ENCODE results near the gene SLITRK1.

SLITRK1 gene, protein sequence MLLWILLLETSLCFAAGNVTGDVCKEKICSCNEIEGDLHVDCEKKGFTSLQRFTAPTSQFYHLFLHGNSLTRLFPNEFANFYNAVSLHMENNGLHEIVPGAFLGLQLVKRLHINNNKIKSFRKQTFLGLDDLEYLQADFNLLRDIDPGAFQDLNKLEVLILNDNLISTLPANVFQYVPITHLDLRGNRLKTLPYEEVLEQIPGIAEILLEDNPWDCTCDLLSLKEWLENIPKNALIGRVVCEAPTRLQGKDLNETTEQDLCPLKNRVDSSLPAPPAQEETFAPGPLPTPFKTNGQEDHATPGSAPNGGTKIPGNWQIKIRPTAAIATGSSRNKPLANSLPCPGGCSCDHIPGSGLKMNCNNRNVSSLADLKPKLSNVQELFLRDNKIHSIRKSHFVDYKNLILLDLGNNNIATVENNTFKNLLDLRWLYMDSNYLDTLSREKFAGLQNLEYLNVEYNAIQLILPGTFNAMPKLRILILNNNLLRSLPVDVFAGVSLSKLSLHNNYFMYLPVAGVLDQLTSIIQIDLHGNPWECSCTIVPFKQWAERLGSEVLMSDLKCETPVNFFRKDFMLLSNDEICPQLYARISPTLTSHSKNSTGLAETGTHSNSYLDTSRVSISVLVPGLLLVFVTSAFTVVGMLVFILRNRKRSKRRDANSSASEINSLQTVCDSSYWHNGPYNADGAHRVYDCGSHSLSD

DNA sequence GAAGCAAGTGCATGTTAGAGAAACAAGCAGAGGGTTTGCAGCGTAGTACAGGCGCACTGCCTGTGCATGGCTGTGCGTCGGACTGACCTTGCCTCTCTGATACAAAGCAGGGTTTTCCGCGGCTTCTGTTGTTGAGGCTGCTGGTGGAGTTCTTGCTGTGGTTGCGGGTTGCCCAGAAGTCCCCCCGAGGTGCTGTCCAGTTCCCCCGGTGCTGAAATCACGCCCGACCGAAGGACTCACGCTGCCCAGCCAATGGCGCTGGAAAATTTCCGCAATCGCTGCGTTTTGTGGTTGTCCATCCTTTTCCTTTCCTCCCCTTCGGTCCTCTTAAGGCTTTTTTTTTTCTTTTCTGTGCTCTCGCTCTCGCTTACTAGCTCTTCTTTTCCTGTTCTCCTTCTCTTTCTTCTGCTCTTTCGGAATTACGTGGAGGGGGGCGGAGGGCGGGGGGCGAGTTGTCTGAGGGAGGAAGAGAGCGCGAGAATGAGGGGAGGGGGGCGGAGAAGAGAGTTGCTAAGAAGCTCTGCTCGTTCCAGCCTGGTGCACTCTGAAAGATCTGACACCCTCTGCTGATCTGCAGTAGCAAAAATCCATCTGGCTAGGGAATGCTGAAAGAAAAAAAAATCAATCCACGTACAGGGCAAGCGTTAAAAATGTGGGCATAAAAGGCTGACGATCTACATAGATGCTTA lies at the start of gene SLITRK1:
TSS of gene SLITRK1 (minus strand) at position 558 of the 689 bp plus-strand sequence. CDS start 967 bp downstream, outside the sequence.
- peak; percentile 23 for DNase-seq

- DNase-seq, result no peak
Measured at GRCh38 chr13:83929157-83929556, 46.9 kb upstream of the SLITRK1 start.

DNA sequence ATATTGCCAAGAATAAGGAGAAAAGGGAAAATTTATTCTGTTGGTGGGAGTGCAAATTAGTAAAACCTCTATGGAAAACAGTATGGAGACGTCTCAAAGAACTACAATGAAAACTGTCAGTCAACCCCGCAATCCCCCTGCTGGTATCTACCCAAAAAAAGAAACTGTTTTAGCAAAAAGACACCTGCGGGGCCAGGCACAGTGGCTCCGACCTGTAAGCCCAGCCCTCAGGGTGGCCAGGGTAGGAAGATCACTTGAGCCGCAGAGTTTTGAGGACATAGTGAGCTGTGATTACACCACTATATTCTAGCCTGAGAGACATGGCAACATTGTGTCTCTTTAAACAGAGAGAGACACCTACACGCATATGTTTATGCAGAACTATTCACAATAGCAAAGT lies 37.5 kb upstream of the SLITRK1 start:
- DNase-seq, result no peak

GRCh38 chr13:83914368-83914767 lies 32.1 kb upstream of the SLITRK1 start:
- no peak for DNase-seq

DNA sequence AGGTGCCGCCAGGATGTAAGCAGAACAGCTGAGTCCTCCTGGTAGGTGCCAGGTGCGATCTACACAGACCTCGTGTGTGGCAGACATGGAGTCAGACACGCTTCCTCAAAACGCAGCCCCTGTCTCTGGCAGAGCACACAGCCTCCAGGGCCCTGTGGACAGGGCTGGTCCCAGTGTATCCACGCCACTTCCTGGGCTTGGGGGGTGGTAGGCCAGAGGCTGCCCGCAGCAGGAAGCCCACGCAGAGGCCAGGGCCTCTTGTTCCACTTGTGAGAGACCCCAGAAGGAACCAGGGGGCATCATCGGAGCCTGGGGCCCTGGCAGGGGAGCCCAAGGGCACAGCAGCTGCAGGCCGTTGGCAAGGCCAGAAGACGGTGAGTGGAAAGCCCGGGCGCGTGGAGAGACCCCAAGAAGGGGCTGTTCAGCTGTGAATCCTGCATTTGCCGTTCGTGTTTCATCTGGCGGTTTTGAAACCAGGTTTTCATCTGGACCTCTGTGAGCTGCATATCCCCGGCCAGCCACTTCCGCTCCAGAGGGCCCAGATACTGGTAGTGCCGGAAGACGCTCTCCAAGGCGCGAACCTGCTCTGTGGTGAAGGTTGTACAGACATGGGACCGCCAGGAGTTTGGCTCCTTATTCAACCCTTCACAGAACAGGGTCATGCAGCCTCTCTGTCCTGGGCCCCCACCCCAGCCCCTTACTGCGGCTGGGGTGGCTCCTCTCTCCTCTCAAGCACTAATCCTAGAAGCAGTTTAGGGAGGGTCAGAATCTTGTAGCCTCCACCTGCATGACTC lies 25.1 kb upstream of the SLITRK1 start:
- no peak for DNase-seq

GRCh38 chr13:83906240-83906820 lies 24.1 kb upstream of the SLITRK1 start:
- no peak for DNase-seq

DNA sequence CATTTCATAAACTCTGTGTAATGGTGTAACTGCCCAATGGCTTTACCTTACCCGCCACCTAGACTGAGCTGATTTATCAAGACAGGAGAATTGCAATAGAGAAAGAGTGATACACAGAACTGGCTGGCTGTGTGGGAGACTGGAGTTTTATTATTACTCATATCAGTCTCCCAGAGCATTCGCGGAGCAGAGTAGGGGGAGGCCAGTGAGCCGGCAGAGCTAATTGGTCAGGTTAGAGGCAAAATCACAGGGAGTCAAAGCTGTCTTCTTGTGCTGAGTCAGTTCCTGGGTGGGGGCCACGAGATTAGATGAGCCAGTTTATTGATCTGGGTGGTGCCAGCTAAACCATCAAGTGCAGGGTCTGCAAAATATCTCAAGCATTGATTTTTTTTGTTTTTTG lies 23.4 kb upstream of the SLITRK1 start:
- no peak for DNase-seq

DNA sequence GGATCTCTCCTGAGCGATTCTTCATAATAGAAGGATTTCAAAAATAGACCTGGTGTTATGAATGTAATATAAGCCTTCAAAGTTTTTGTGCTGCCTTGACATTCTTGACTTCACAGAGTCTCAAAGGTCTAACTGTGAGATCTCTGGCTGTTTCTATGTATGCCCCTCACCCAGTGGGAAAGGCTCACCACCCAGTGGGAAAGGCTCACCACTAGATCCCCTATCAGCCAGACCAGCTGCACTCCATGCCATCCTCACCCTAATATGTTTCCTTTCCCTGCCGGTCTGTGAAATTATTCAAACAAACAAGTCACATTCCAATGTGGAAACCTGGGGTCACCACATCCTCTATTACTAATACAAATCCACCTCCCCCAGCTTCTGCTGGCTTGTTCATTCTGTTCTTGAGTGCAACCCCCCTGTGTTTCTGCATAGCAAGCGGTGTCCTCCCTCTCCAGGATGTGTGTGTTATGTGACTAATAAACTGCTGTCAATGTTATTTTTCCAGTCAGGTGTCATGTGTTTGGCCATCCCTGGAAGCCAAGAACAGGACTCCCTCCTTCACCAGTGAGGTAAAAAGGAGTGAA lies 13.8 kb upstream of the SLITRK1 start:
- no peak for DNase-seq

DNA sequence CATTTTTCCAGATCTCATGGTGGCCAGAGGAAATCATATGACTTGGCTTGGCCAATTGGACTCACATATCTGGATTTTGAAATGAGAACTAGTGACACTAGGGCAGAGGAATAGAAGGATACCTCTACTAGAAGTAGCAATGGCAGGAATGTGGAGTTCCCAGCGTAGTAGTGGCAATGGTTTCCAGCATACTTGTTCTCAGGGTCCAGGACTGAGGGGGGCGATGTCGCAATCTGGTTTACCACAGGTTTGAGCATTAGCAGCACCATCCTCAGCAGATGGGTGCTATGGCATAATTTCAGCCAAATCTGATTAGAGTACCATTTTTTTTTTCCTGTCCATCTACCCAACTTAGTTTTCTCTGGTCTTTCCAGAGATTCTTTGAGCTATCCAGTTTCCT lies 8.1 kb upstream of the SLITRK1 start:
- DNase-seq, result no peak

- DNase-seq, result no peak
Measured at GRCh38 chr13:83884141-83884540, 1.9 kb upstream of the SLITRK1 start.

GRCh38 chr13:83883061-83883523 lies 818 bp upstream of the SLITRK1 start:
- no peak for DNase-seq

DNA sequence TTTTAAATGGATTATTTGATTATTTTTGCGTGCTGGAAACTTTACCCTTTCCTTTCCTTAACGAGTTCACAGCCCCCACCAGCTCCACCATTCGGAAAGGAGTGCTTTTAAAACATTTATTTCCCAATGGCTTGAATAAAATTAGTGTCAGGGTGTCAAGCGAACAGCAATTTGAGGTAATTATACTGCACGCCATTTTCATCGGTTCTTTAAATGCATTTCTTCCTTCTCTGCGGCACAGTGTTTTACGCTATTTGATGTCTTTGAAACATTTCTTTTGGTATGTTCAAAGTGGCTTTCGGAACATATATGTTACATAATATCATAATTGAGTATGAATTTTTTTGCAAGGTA lies 309 bp upstream of the SLITRK1 start:
- DNase-seq, result no peak

DNA sequence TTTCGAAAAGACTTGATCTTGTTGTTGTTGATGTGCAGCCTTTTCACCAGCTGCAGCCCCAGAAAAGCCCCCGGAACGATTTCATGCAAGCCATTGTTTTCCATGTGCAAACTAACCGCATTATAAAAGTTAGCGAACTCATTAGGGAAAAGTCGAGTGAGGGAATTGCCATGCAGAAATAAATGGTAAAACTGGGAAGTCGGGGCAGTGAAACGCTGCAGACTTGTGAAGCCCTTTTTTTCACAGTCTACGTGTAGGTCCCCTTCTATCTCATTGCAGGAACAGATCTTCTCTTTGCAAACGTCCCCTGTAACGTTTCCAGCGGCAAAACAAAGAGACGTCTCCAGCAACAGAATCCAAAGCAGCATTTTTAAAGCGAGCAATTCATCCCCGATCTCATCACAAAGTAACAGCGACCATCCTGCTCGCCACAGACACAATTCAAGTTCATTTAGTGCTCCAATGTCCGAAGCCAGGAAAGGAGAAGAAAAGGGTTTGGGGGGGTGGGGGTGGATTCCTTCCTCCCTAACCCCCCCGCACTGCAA lies 1.1 kb downstream of the SLITRK1 start:
- DNase-seq, result no peak

DNA sequence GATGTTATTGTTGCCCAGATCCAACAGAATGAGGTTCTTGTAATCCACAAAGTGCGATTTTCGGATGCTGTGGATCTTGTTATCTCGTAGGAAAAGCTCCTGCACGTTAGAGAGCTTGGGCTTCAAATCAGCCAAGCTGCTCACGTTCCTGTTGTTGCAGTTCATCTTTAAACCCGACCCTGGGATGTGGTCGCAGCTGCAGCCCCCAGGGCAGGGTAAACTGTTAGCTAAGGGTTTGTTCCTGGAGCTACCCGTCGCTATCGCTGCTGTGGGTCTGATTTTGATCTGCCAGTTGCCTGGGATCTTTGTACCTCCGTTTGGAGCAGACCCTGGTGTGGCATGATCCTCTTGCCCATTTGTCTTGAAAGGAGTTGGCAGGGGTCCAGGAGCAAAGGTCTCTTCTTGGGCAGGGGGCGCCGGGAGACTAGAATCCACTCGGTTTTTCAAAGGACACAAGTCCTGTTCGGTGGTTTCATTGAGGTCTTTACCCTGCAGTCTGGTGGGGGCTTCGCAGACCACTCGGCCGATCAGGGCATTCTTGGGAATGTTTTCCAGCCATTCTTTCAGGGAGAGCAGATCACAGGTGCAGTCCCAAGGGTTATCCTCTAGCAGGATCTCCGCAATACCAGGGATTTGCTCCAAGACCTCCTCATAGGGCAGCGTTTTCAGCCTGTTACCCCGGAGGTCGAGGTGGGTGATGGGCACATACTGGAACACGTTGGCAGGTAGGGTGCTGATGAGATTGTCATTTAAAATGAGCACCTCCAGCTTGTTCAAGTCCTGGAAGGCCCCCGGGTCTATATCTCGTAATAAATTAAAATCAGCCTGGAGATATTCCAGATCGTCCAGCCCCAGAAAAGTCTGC lies 1.8 kb downstream of the SLITRK1 start:
- no peak for DNase-seq

DNA sequence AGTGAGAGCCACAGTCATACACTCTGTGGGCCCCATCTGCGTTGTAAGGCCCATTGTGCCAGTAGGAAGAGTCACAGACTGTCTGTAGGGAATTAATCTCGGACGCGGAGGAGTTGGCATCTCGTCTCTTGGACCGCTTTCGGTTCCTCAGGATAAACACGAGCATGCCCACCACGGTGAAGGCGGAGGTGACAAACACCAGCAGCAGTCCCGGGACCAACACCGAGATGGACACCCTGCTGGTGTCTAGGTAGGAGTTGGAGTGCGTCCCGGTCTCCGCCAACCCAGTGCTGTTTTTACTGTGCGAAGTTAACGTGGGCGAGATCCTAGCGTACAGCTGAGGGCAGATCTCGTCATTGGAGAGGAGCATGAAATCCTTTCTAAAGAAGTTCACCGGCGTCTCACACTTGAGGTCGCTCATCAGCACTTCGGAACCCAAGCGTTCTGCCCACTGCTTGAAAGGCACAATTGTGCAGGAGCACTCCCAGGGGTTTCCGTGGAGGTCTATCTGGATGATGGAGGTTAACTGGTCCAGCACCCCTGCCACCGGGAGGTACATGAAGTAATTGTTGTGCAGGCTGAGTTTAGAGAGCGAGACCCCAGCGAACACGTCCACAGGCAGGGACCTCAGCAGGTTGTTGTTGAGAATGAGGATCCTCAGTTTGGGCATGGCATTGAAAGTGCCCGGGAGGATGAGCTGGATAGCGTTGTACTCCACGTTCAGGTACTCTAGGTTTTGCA lies 2.7 kb downstream of the SLITRK1 start:
- no peak for DNase-seq

GRCh38 chr13:83878691-83879430 lies 3.4 kb downstream of the SLITRK1 start:
- DNase-seq, result no peak

DNA sequence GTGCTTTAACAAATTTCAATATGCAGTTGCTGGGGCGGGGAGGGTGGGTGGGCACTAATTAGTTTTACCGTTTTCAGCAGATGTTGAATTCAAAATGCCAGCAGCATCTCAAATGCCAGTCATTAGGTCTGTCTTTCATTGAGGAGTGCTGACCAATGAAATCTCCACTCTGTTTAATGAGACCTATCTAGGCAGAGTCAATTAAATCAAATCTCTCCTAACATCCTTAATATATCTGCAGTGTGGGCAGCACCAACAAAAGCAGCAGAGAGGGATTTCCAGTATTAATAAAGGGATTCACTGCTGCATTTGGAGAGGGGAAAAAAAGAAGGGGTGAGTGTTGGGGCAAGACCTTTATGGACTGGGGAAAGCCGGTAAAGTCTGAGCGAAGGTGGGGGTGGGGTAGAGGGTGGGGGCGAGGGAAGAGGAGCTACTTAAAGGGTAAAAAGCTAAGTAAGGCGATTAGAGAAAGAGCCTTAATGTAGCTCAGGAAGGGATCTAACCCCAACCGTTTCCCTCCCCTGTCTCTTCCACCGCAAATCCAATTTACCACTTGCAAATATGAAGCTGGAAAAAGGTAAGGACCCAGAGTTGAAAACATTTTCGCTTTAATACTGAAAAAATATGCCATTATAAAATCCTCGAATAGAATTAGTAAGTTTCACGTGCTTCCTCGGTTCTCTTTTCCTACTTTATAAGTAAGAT lies 4.5 kb downstream of the SLITRK1 start:
- no peak for DNase-seq

- DNase-seq, result no peak
Measured at GRCh38 chr13:83876546-83876945, 5.7 kb downstream of the SLITRK1 start.

DNA sequence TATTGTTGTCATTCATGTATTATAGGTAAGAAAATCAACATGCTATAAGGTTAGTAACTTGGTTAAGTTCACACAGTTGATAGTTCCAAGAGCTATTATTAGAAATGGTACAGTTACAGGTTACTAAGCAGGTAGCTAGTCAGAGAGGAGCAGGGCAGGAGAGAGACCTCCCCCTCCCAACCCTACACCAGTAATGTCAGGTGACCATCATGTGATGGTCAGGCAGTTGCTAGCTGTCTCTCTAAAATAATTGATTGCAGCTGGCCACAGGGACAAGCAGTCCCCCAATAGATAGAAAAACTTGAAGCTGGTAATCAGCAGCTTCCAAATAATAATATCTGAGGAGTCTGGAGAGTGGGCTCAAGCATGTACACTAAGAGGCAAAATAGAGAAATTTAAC lies 14.6 kb downstream of the SLITRK1 start:
- no peak for DNase-seq
